H9 (cell line): ENCODE results near the gene SMIM32. TPM values are rescaled to one million over a fixed set of nuclear protein-coding genes. Genes with fewer than 3 reads are reported as not detected.

Experiments
- DNase-seq: peaks from one replicate; pipeline ENCODE4 v3.0.0-alpha.2; 2017
- H2AFZ ChIP-seq: one replicate; pipeline ENCODE4 v1.6.1; 2013; ENCODE audit warnings: mild to moderate bottlenecking, low read length, control low read depth, moderate library complexity
- H2AK5ac ChIP-seq: 2 replicates; pipeline ENCODE4 v1.6.1; 2013; ENCODE audit warnings: low read length, control low read depth, mixed read lengths; ENCODE audit not compliant: insufficient read length
- H2BK120ac ChIP-seq: one replicate; pipeline ENCODE4 v1.6.1; 2013; ENCODE audit warnings: low read depth, mild to moderate bottlenecking, low read length, control low read depth, inconsistent platforms; ENCODE audit not compliant: poor library complexity, severe bottlenecking
- H2BK12ac ChIP-seq: 2 replicates; pipeline ENCODE4 v1.6.1; 2013; ENCODE audit warnings: low read length, control low read depth, mixed read lengths, low read depth; ENCODE audit not compliant: insufficient read length
- H2BK15ac ChIP-seq: 2 replicates; pipeline ENCODE4 v1.6.1; 2013; ENCODE audit warnings: low read depth, low read length, control low read depth
- H2BK20ac ChIP-seq: one replicate; pipeline ENCODE4 v1.6.1; 2013; ENCODE audit warnings: low read depth, mild to moderate bottlenecking, low read length, control low read depth, inconsistent platforms; ENCODE audit not compliant: poor library complexity, severe bottlenecking
- H2BK5ac ChIP-seq: 2 replicates; pipeline ENCODE4 v1.6.1; 2013; ENCODE audit warnings: low read length, control low read depth, mixed read lengths; ENCODE audit not compliant: insufficient read length
- H3K14ac ChIP-seq: 2 replicates; pipeline ENCODE4 v1.6.1; 2013; ENCODE audit warnings: low read length, control low read depth; ENCODE audit not compliant: insufficient read depth
- H3K18ac ChIP-seq: 2 replicates; pipeline ENCODE4 v1.6.1; 2013; ENCODE audit warnings: low read depth, mild to moderate bottlenecking, mixed read lengths, low read length, control low read depth; ENCODE audit not compliant: insufficient read length
- H3K23ac ChIP-seq: 2 replicates; pipeline ENCODE4 v1.6.1; 2013; ENCODE audit warnings: low read length, control low read depth, mixed read lengths, low read depth; ENCODE audit not compliant: insufficient read length
- H3K23me2 ChIP-seq: 2 replicates; pipeline ENCODE4 v1.6.1; 2013; ENCODE audit warnings: low read depth, mild to moderate bottlenecking, mixed read lengths, low read length, control low read depth; ENCODE audit not compliant: insufficient read length, poor library complexity, severe bottlenecking
- H3K27ac ChIP-seq: 2 replicates; pipeline ENCODE4 v1.5.1; 2013; ENCODE audit warnings: low read length, control low read depth, mixed read lengths, low read depth; ENCODE audit not compliant: insufficient read length
- H3K27me3 ChIP-seq: 2 replicates; pipeline ENCODE4 v1.6.1; 2013; ENCODE audit warnings: low read length, control low read depth, inconsistent platforms; ENCODE audit not compliant: insufficient read depth
- H3K4ac ChIP-seq: 2 replicates; pipeline ENCODE4 v1.6.1; 2013; ENCODE audit warnings: low read depth, mild to moderate bottlenecking, control low read depth, inconsistent platforms, low read length, moderate library complexity
- H3K4me1 ChIP-seq: 2 replicates; pipeline ENCODE4 v1.6.1; 2013; ENCODE audit warnings: low read length, control low read depth, inconsistent platforms; ENCODE audit not compliant: insufficient read depth
- H3K4me2 ChIP-seq: 2 replicates; pipeline ENCODE4 v1.6.1; 2013; ENCODE audit warnings: low read length, control low read depth, mixed read lengths; ENCODE audit not compliant: insufficient read length, insufficient read depth
- H3K56ac ChIP-seq: 2 replicates; pipeline ENCODE4 v1.6.1; 2013; ENCODE audit warnings: low read depth, mild to moderate bottlenecking, mixed read lengths, low read length, control low read depth; ENCODE audit not compliant: insufficient read length
- H3K79me1 ChIP-seq: 2 replicates; pipeline ENCODE4 v1.6.1; 2013; ENCODE audit warnings: low read depth, mild to moderate bottlenecking, moderate library complexity, low read length, control low read depth, inconsistent platforms; ENCODE audit not compliant: insufficient read depth, poor library complexity, severe bottlenecking
- H3K79me2 ChIP-seq: 2 replicates; pipeline ENCODE4 v1.6.1; 2013; ENCODE audit warnings: low read length, control low read depth, inconsistent platforms; ENCODE audit not compliant: insufficient read depth
- H3K9ac ChIP-seq: 2 replicates; pipeline ENCODE4 v1.6.1; 2013; ENCODE audit warnings: low read length, control low read depth, mixed read lengths; ENCODE audit not compliant: insufficient read length; ENCODE audit errors: extremely low read depth
- H3K9me3 ChIP-seq: one replicate; pipeline ENCODE4 v1.6.1; 2013; ENCODE audit warnings: low read depth, low read length, inconsistent platforms; ENCODE audit not compliant: control insufficient read depth
- H3T11ph ChIP-seq: one replicate; pipeline ENCODE4 v1.6.1; 2013; ENCODE audit warnings: mild to moderate bottlenecking, low read length, control low read depth, inconsistent platforms
- H4K20me1 ChIP-seq: one replicate; pipeline ENCODE4 v1.6.1; 2013; ENCODE audit not compliant: control insufficient read depth, insufficient read length, insufficient read depth
- H4K5ac ChIP-seq: 2 replicates; pipeline ENCODE4 v1.6.1; 2013; ENCODE audit warnings: low read depth, mild to moderate bottlenecking, mixed read lengths, low read length, control low read depth; ENCODE audit not compliant: insufficient read length
- H4K8ac ChIP-seq: replicated peaks from 2 replicates; pipeline ENCODE4 v1.6.1; 2013; ENCODE audit warnings: low read length, control low read depth, mixed read lengths, low read depth; ENCODE audit not compliant: insufficient read length
- H4K91ac ChIP-seq: 2 replicates; pipeline ENCODE4 v1.6.1; 2013; ENCODE audit warnings: low read depth, mild to moderate bottlenecking, moderate library complexity, mixed read lengths, low read length, control low read depth; ENCODE audit not compliant: insufficient read length
- H3K27ac Mint-ChIP-seq, 3 experiments: 2 replicates in 2 of 3; 3 replicates in 1 of 3; pipeline ENCODE4 v1.8.0; 2020 to 2021; ENCODE audit warnings: mixed read lengths in 3 of 3, mild to moderate bottlenecking in 1 of 3, moderate library complexity in 1 of 3
- H3K27me3 Mint-ChIP-seq: 2 replicates; pipeline ENCODE4 v1.8.0; 2021; ENCODE audit warnings: low read depth, mild to moderate bottlenecking, moderate library complexity, mixed read lengths
- H3K36me3 Mint-ChIP-seq, 3 experiments: 2 replicates in 2 of 3; 3 replicates in 1 of 3; pipeline ENCODE4 v1.8.0; 2020 to 2021; ENCODE audit warnings: low read depth in 3 of 3, mixed read lengths in 3 of 3; ENCODE audit not compliant: insufficient read depth in 1 of 3
- H3K4me1 Mint-ChIP-seq, 2 experiments: 2 replicates each; pipeline ENCODE4 v1.8.0; 2020; ENCODE audit warnings: mixed read lengths in 2 of 2
- H3K4me3 Mint-ChIP-seq, 2 experiments: 2 replicates in 1 of 2; 3 replicates in 1 of 2; pipeline ENCODE4 v1.8.0; 2020 to 2021; ENCODE audit warnings: mild to moderate bottlenecking in 2 of 2, mixed read lengths in 2 of 2, moderate library complexity in 1 of 2
- H3K9me3 Mint-ChIP-seq, 2 experiments: 2 replicates in 1 of 2; 3 replicates in 1 of 2; pipeline ENCODE4 v1.8.0; 2020; ENCODE audit warnings: mild to moderate bottlenecking in 2 of 2, mixed read lengths in 2 of 2, moderate library complexity in 1 of 2
- CTCF ChIP-seq: fragments of 200-600 bp; sonication (generic); conservative IDR thresholded peaks from 3 replicates; pipeline ENCODE4 v1.8.0; 2021; ENCODE audit warnings: antibody characterized with exemption, mild to moderate bottlenecking
- WGBS: extraction: QIAGEN DNeasy Blood & Tissue Kit; methylation state at CpG from one replicate; pipeline ENCODE4 v1.1.7; 2013; ENCODE audit warnings: missing lambda C conversion rate, low lambda C conversion rate, mixed read lengths; ENCODE audit not compliant: insufficient read length; ENCODE audit errors: extremely low coverage; 5-methylcytosine and 5-hydroxymethylcytosine counted together
- total RNA-seq: library from RNA; stranded (reverse); gene quantifications from 2 replicates; pipeline ENCODE4 v1.2.1, GENCODE V29; 2021

Gene SMIM32
- total RNA-seq, 1 experiment from 2014 or later: not detected

DNA sequence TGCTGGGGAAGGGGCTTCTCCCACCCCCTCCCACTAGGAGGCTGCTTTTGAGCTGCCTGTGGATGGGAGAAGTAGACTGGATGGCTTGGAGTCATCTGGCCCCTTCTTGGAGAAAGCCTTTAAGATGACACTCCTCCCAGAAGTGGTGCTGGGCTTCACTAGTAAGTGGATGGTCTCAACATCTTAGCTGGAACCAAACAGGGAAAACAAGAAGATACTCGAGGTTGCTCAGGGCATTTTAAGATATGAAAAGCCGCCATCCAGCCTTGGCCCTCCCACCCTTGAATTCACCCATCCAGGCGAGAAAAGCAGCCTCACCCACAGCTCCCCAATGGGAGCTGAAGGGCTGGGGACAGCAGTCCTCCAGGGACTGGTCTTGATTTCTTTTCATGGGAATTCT is 7.8 kb upstream of the SMIM32 start:
- H3K27ac ChIP-seq: no peak overlapping the region
- DNase-seq: no peak
- H3K18ac ChIP-seq: no peak overlapping the region
- no peak overlapping the region for H4K8ac ChIP-seq
- peaks cover 49% of the 10 kb centered on the region for H3K27me3 ChIP-seq
- H2AK5ac ChIP-seq: no peak overlapping the region
- no peak overlapping the region for H3K14ac ChIP-seq
- no peak overlapping the region for H4K5ac ChIP-seq
- Mint-ChIP-seq H3K9me3 (peaks cover 4 to 9% of the 10 kb centered on the region in 2 experiments; a peak in 4 of 5 replicates), H3K27ac (no peak overlapping the region), H3K27me3 (peaks cover 99% of the 10 kb centered on the region), H3K36me3 (peaks cover 5 to 12% (median 6%) of the 10 kb centered on the region in 3 experiments; a peak in 4 of 7 replicates), H3K4me3 (no peak overlapping the region), H3K4me1 (peaks cover 42 to 43% of the 10 kb centered on the region in 2 experiments)
- H2BK20ac ChIP-seq: no peak overlapping the region
- H3K4ac ChIP-seq: no peak overlapping the region
- H2AFZ ChIP-seq: no peak overlapping the region
- WGBS: no CpG with 5 or more reads among the region's 3 CpGs
- H2BK120ac ChIP-seq: no peak overlapping the region
- 0 out of 2 replicates have a peak, but pooled peaks cover 4% of the 10 kb centered on the region for H3K4me1 ChIP-seq
- no peak overlapping the region for H2BK5ac ChIP-seq
- no peak overlapping the region for H3K9ac ChIP-seq
- no peak overlapping the region for H3T11ph ChIP-seq
- H3K23ac ChIP-seq: no peak overlapping the region
- no peak overlapping the region for H2BK12ac ChIP-seq
- H4K20me1 ChIP-seq: no peaks in the 10 kb centered on the region
- H4K91ac ChIP-seq: no peak overlapping the region
- no peak overlapping the region for H3K56ac ChIP-seq
- H3K23me2 ChIP-seq: no peaks in the 10 kb centered on the region
- H3K79me2 ChIP-seq: no peaks in the 10 kb centered on the region
- H2BK15ac ChIP-seq: no peak overlapping the region
- H3K79me1 ChIP-seq: no peaks in the 10 kb centered on the region
- no peaks in the 10 kb centered on the region for H3K9me3 ChIP-seq
- TF ChIP-seq CTCF: no peak
- no peak overlapping the region for H3K4me2 ChIP-seq
